Pancreas (tissue), 10 donors: ENCODE results near the gene ABCG4. TPM values are rescaled to one million over a fixed set of nuclear protein-coding genes. Genes with fewer than 3 reads are reported as not detected.

Experiments
- ATAC-seq, 4 donors: fragments of 200-7000 bp; cut with Tn5 transposase; one replicate each; pipeline versions ENCODE4 v1.8.0 to v1.9.1; 2020; ENCODE audit warnings: mild to moderate bottlenecking in 4 of 4, moderate library complexity in 4 of 4
- DNase-seq, 6 donors: peaks; one replicate each; pipeline ENCODE4 v3.0.0-alpha.2; 2020
- FAIRE-seq: peaks from 2 replicates; lab custom pipeline; 2012; peaks lifted over from hg19 to GRCh38; lab: Jason Lieb, UNC
- H3K27ac ChIP-seq, 4 donors: fragments of 200-600 bp; sonication (generic); 1 replicate in 3 of 4; 2 replicates in 1 of 4; pipeline versions ENCODE4 v1.5.0 to v1.8.0; 2020
- H3K27me3 ChIP-seq, 4 donors: fragments of 200-600 bp; one replicate each; pipeline ENCODE4 v1.8.0; 2021
- H3K36me3 ChIP-seq, 3 donors: fragments of 200-600 bp; sonication (generic) in 1 of 3; one replicate each; pipeline versions ENCODE4 v1.5.0 to v1.8.0; 2020 to 2021
- H3K4me1 ChIP-seq, 3 donors: fragments of 200-600 bp; one replicate each; pipeline ENCODE4 v1.8.0; 2021
- H3K4me3 ChIP-seq, 4 donors: fragments of 200-600 bp; sonication (generic) in 2 of 4; one replicate each; pipeline versions ENCODE4 v1.5.0 to v1.8.0; 2020 to 2021
- H3K9me3 ChIP-seq, 4 donors: fragments of 200-600 bp; one replicate each; pipeline ENCODE4 v1.8.0; 2021
- CTCF ChIP-seq, 4 donors: fragments of 200-600 bp; sonication (generic) in 3 of 4; IDR thresholded peaks; one replicate each; pipeline versions ENCODE4 v1.5.0 to v1.8.0; 2021; ENCODE audit warnings: antibody characterized with exemption in 4 of 4
- WGBS, 2 donors: extraction: QIAGEN DNeasy Blood & Tissue Kit; methylation state at CpG; one replicate each; pipeline ENCODE4 v1.1.7; 2013; 5-methylcytosine and 5-hydroxymethylcytosine counted together
- intact Hi-C, 3 donors: fragments of 100-400 bp; cut with DNase I; formaldehyde crosslinking; loops; one replicate each; pipeline versions ENCODE4 v1.11.1 to v1.14.2; 2022
- polyA plus RNA-seq, 2 donors: library from polyadenylated mRNA; stranded (reverse); fragments of 200-250 nt; gene quantifications; one replicate each; pipeline ENCODE4 v1.2.3, GENCODE V29; 2013
- total RNA-seq, 6 donors: library from RNA; stranded (reverse); fragmentation: NEBNext Ultra II Directional in 4 of 6; extraction: Animal tissue kit (Norgen Biotek cat#: 25700) in 4 of 6; gene quantifications; one replicate each; pipeline versions ENCODE4 v1.2.1 to v1.2.4, GENCODE V29; 2021 to 2023
- donor health status: healthy with polysubstance abuse.
- donor health status: DM: no; HTN: no; CAD: no; lungs with moderate emphysema.
- donor health status: DM: no; HTN: no; CAD: no.
- donor health status: control.
- donor health status: control.
- donor health status: Bipolar disorder and iron deficiency.
- donor health status: DM: yes; HTN: yes; CAD: no.
- donor health status: DM: no; HTN: no; CAD: no.
- donor health status: DM: no; HTN: no; CAD: no.
- donor health status: DM: yes; HTN: yes; CAD: no.

Gene ABCG4
- total and polyA plus RNA-seq, 8 donors, result 0.11 to 0.21 TPM; not detected in 6

DNA sequence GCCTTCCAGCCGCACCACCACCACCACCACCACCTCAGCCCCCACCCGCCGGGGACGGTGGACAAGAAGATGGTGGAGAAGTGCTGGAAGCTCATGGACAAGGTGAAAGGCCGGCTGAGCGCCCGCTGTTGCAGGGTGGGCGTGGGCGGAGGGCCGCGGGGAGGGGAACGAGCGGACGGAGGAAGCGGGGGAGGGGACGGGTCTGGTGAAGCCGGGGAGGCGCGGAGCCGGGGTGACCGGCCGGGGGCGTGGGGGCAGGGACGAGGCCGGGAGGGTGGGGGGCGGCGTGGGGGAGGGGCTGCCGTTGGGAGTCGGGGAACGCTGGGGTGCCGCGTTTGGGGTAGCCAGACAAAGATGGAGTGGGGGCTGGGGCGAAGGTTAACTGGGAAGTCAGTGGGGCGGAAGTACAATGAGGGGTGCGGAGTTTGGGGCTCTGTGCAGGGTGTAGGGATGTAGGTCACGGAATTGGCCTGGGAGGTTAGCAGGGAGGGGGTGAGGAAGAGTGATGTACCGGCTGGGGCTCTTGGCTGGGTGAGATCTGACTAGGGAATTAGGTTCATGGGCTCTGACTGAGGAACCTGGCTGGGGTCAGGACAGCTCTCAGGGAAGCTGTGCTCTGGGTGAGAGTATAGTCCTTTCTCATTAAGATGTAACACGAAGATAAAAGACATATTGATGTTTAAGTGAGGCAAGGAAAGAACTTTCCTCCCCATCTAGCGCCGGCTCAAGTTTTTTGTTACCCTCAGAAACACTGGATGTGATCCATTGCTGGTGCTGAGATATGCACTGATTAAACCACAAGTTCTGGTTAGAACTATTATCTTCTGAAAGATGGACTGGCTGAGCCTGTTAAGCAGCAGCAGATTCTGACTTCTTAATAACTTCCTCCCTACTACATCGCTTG lies 57.9 kb downstream of the ABCG4 start:
- ATAC-seq (peak; percentile 9 to 39 (median 26)), DNase-seq (peak in 4 of 6 donors; percentile 44 to 76 (median 68)), FAIRE-seq (no peak)
- H3K4me3 ChIP-seq, result peak overlapping the region; percentile 48 to 99 (median 88)
- TF ChIP-seq CTCF (IDR thresholded peaks at IDR 0.05), result no peak
- no peaks in the 10 kb centered on the region for H3K27me3 ChIP-seq
- no peaks in the 10 kb centered on the region for H3K9me3 ChIP-seq
- H3K36me3 ChIP-seq, result no peaks in the 10 kb centered on the region
- 2% methylated on average over 26 to 40 of the region's 41 CpGs for WGBS, 2 donors
- intact Hi-C loops, result no loop called here
- H3K4me1 ChIP-seq, result peaks cover 0 to 9% (median 4%) of the 10 kb centered on the region in 3 donors
- peak overlapping the region; percentile 61 to 94 (median 84) for H3K27ac ChIP-seq

GRCh38 chr11:119207415-119207960 lies 58.6 kb downstream of the ABCG4 start:
- peaks cover 0 to 9% (median 4%) of the 10 kb centered on the region in 3 donors for H3K4me1 ChIP-seq
- H3K4me3 ChIP-seq, result peak overlapping the region in 2 of 4 donors; percentile 79 to 99
- no peaks in the 10 kb centered on the region for H3K36me3 ChIP-seq
- FAIRE-seq (no peak), ATAC-seq (no peak), DNase-seq (no peak)
- TF ChIP-seq CTCF (IDR thresholded peaks at IDR 0.05), result no peak
- no peaks in the 10 kb centered on the region for H3K9me3 ChIP-seq
- no peak overlapping the region for H3K27ac ChIP-seq
- H3K27me3 ChIP-seq, result no peaks in the 10 kb centered on the region
- intact Hi-C loops, result no loop called here
- 37 to 42% methylated on average over 11 of the region's 11 CpGs for WGBS, 2 donors

DNA sequence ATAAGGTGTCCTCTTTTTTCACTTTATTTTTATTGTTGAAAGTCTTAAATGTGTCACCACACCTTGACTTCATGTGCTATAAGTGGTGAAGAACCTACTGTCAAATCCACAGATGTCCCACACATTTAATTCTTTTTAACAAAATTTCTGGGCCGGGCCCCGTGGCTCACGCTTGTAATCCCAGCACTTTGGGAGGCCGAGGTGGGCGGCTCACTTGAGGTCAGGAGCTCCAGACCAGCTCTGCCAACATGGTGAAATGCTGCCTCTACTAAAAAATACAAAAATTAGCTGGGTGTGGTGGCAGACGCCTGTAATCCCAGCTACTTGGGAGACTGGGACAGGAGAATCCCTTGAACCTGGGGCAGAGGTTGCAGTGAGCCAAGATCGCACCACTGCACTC lies 60.3 kb downstream of the ABCG4 start:
- FAIRE-seq, result no peak
- no peak for DNase-seq
- peaks cover 0 to 9% (median 4%) of the 10 kb centered on the region in 3 donors for H3K4me1 ChIP-seq
- no peaks in the 10 kb centered on the region for H3K9me3 ChIP-seq
- H3K4me3 ChIP-seq, result no peak overlapping the region
- no peaks in the 10 kb centered on the region for H3K36me3 ChIP-seq
- intact Hi-C loops, result no loop called here
- no peaks in the 10 kb centered on the region for H3K27me3 ChIP-seq
- ATAC-seq, result no peak
- H3K27ac ChIP-seq, result no peak overlapping the region
- no peak for TF ChIP-seq CTCF (IDR thresholded peaks at IDR 0.05)
- 89 to 92% methylated on average over 7 of the region's 7 CpGs for WGBS, 2 donors

- no peak overlapping the region for H3K4me3 ChIP-seq
- no peak for DNase-seq
- no peaks in the 10 kb centered on the region for H3K36me3 ChIP-seq
- no peak for FAIRE-seq
- 80 to 92% methylated on average over 3 of the region's 3 CpGs for WGBS, 2 donors
- H3K4me1 ChIP-seq, result peaks cover 0 to 9% (median 6%) of the 10 kb centered on the region in 3 donors
- ATAC-seq, result no peak
- H3K27me3 ChIP-seq, result no peaks in the 10 kb centered on the region
- TF ChIP-seq CTCF (IDR thresholded peaks at IDR 0.05), result no peak
- H3K9me3 ChIP-seq, result no peaks in the 10 kb centered on the region
- H3K27ac ChIP-seq, result no peak overlapping the region
- intact Hi-C loops, result no loop called here
These were observed 61.2 kb downstream of the ABCG4 start for GRCh38 chr11:119210050-119210449.

Other genes with a start within 250 kb of the ABCG4 start
- gene BCL9L, start 223.1 kb upstream of the ABCG4 start, total RNA-seq, result 10 to 100 TPM; 15.2 to 40.8 (median 23.3) TPM
- 10 to 100 TPM in 1 of 2 donors, 1 to 10 TPM in 1; 6.5 to 31.4 TPM for gene BCL9L, start 223.1 kb upstream of the ABCG4 start, polyA plus RNA-seq
- under 1 TPM in 1 of 6 donors, not detected in 5; 0.16 TPM for gene UPK2, start 192.8 kb upstream of the ABCG4 start, total RNA-seq
- gene UPK2, start 192.8 kb upstream of the ABCG4 start, polyA plus RNA-seq, result under 1 TPM; 0.09 to 0.19 TPM
- gene FOXR1, start 177.3 kb upstream of the ABCG4 start, total RNA-seq, result not detected
- gene FOXR1, start 177.3 kb upstream of the ABCG4 start, polyA plus RNA-seq, result not detected
- 10 to 100 TPM in 4 of 6 donors, 1 to 10 TPM in 2; 9.1 to 21.3 (median 14.0) TPM for gene CENATAC, start 150.9 kb upstream of the ABCG4 start, total RNA-seq
- gene CENATAC, start 150.9 kb upstream of the ABCG4 start, polyA plus RNA-seq, result 10 to 100 TPM; 61.1 to 86.2 TPM
- gene RPS25, start 130.7 kb upstream of the ABCG4 start, total RNA-seq, result 100 to 1,000 TPM; 536 to 863 (median 675) TPM
- 1,000 to 10,000 TPM; 1,298 to 1,472 TPM for gene RPS25, start 130.7 kb upstream of the ABCG4 start, polyA plus RNA-seq
- 10 to 100 TPM; 13.7 to 36.5 (median 27.2) TPM for gene TRAPPC4, start 130.3 kb upstream of the ABCG4 start, total RNA-seq
- 10 to 100 TPM; 21.6 to 55.7 TPM for gene TRAPPC4, start 130.3 kb upstream of the ABCG4 start, polyA plus RNA-seq
- 10 to 100 TPM; 27.1 to 41.6 (median 32.6) TPM for gene SLC37A4, start 118.2 kb upstream of the ABCG4 start, total RNA-seq
- gene SLC37A4, start 118.2 kb upstream of the ABCG4 start, polyA plus RNA-seq, result 100 to 1,000 TPM in 1 of 2 donors, 10 to 100 TPM in 1; 67.0 to 163 TPM
- 100 to 1,000 TPM; 105 to 210 (median 169) TPM for gene HYOU1, start 91.8 kb upstream of the ABCG4 start, total RNA-seq
- gene HYOU1, start 91.8 kb upstream of the ABCG4 start, polyA plus RNA-seq, result 10 to 100 TPM; 79.2 to 79.8 TPM
- gene VPS11, start 81.2 kb upstream of the ABCG4 start, total RNA-seq, result 10 to 100 TPM; 14.2 to 21.2 (median 16.0) TPM
- gene VPS11, start 81.2 kb upstream of the ABCG4 start, polyA plus RNA-seq, result 10 to 100 TPM; 34.2 to 47.4 TPM
- 10 to 100 TPM in 1 of 6 donors, 1 to 10 TPM in 5; 4.8 to 15.1 (median 8.6) TPM for gene HMBS, start 64.2 kb upstream of the ABCG4 start, total RNA-seq
- gene HMBS, start 64.2 kb upstream of the ABCG4 start, polyA plus RNA-seq, result 10 to 100 TPM; 18.9 TPM
- gene DPAGT1, start 47.2 kb upstream of the ABCG4 start, total RNA-seq, result 10 to 100 TPM; 21.3 to 46.2 (median 26.1) TPM
- gene DPAGT1, start 47.2 kb upstream of the ABCG4 start, polyA plus RNA-seq, result 10 to 100 TPM; 30.6 to 31.9 TPM
- gene C2CD2L, start 41.7 kb upstream of the ABCG4 start, total RNA-seq, result 1 to 10 TPM; 4.9 to 9.1 (median 6.7) TPM
- gene C2CD2L, start 41.7 kb upstream of the ABCG4 start, polyA plus RNA-seq, result 10 to 100 TPM; 11.9 to 12.3 TPM
- gene HINFP, start 27.5 kb upstream of the ABCG4 start, total RNA-seq, result 10 to 100 TPM in 3 of 6 donors, 1 to 10 TPM in 3; 8.6 to 19.3 (median 11.3) TPM
- 10 to 100 TPM; 16.7 to 21.3 TPM for gene HINFP, start 27.5 kb upstream of the ABCG4 start, polyA plus RNA-seq
- gene NLRX1, start 19.7 kb downstream of the ABCG4 start, total RNA-seq, result 10 to 100 TPM in 1 of 6 donors, 1 to 10 TPM in 5; 6.9 to 12.6 (median 7.5) TPM
- 1 to 10 TPM; 6.5 to 7.9 TPM for gene NLRX1, start 19.7 kb downstream of the ABCG4 start, polyA plus RNA-seq
- 1 to 10 TPM in 2 of 6 donors, under 1 TPM in 3, not detected in 1; 0.38 to 1.6 (median 0.84) TPM for gene NHERF4, start 36.4 kb downstream of the ABCG4 start, total RNA-seq
- gene NHERF4, start 36.4 kb downstream of the ABCG4 start, polyA plus RNA-seq, result 1 to 10 TPM; 2.5 to 4.7 TPM
- 1 to 10 TPM; 3.3 to 9.8 (median 4.3) TPM for gene CBL, start 57.3 kb downstream of the ABCG4 start, total RNA-seq
- gene CBL, start 57.3 kb downstream of the ABCG4 start, polyA plus RNA-seq, result 1 to 10 TPM; 2.0 to 2.6 TPM
- gene MCAM, start 168.1 kb downstream of the ABCG4 start, total RNA-seq, result 10 to 100 TPM; 11.2 to 46.7 (median 19.6) TPM
- gene MCAM, start 168.1 kb downstream of the ABCG4 start, polyA plus RNA-seq, result 10 to 100 TPM; 20.3 to 24.0 TPM
- 10 to 100 TPM in 2 of 6 donors, 1 to 10 TPM in 4; 5.6 to 11.5 (median 8.5) TPM for gene RNF26, start 185.5 kb downstream of the ABCG4 start, total RNA-seq
- 1 to 10 TPM; 4.9 to 8.8 TPM for gene RNF26, start 185.5 kb downstream of the ABCG4 start, polyA plus RNA-seq
- gene C1QTNF5, start 191.8 kb downstream of the ABCG4 start, total RNA-seq, result 10 to 100 TPM in 3 of 6 donors, 1 to 10 TPM in 3; 6.7 to 22.9 (median 10.4) TPM
- 10 to 100 TPM; 22.2 to 27.9 TPM for gene C1QTNF5, start 191.8 kb downstream of the ABCG4 start, polyA plus RNA-seq
- not detected for gene MFRP, start 197.7 kb downstream of the ABCG4 start, total RNA-seq
- gene MFRP, start 197.7 kb downstream of the ABCG4 start, polyA plus RNA-seq, result not detected
- gene USP2, start 232.6 kb downstream of the ABCG4 start, total RNA-seq, result 1 to 10 TPM; 4.4 to 9.1 (median 6.6) TPM
- gene USP2, start 232.6 kb downstream of the ABCG4 start, polyA plus RNA-seq, result 10 to 100 TPM in 1 of 2 donors, 1 to 10 TPM in 1; 5.9 to 15.4 TPM